Fibroblast of villous mesenchyme (primary cell): ENCODE results near the gene NME9. TPM values are rescaled to one million over a fixed set of nuclear protein-coding genes. Genes with fewer than 3 reads are reported as not detected.
"Not testable (repeated sequence)": the region's sequence is repeated elsewhere in the genome, so short reads cannot be mapped to it uniquely, and the experiment has no call there.

ENCODE experiments used
- DNase-seq: peaks from one replicate; pipeline ENCODE4 v3.0.0-alpha.2; 2010; ENCODE audit warnings: low read depth
- H3K4me3 ChIP-seq: 2 replicates; pipeline ENCODE4 v1.5.1; 2011; ENCODE audit warnings: low read depth, mild to moderate bottlenecking, low read length
- CTCF ChIP-seq: IDR thresholded peaks from 2 replicates; pipeline ENCODE4 v1.5.1; 2012; ENCODE audit warnings: low read depth, mild to moderate bottlenecking, low read length; ENCODE audit not compliant: insufficient read depth
- total RNA-seq: library from RNA; depleted of rRNA; stranded (reverse); fragments of >200 nt; gene quantifications from 2 replicates; pipeline ENCODE4 v1.2.3, GENCODE V29; 2012

NME9 gene
- under 0.01 TPM in 1 of 2 replicates, not detected in the other for total RNA-seq

- TF ChIP-seq CTCF, result peak; percentile 61
- H3K4me3 ChIP-seq, result peak within 1 kb of the TSS; percentile 71
- DNase-seq, result peak; percentile 73
Measured at GRCh38 chr3:138329127-138329983, at the start of gene NME9. TSS of gene NME9 (minus strand) at chr3:138329851. CDS start at chr3:138329335, 516 bp downstream.

- H3K4me3 ChIP-seq, result no peak overlapping the region
- DNase-seq, result no peak
- TF ChIP-seq CTCF, result no peak
Measured at GRCh38 chr3:138378990-138379389, 49.3 kb upstream of the NME9 start.

GRCh38 chr3:138378331-138378730 lies 48.7 kb upstream of the NME9 start:
- no peak for TF ChIP-seq CTCF
- no peak overlapping the region for H3K4me3 ChIP-seq
- no peak for DNase-seq

GRCh38 chr3:138377804-138378203 lies 48.2 kb upstream of the NME9 start:
- no peak overlapping the region for H3K4me3 ChIP-seq
- no peak for TF ChIP-seq CTCF
- DNase-seq, result no peak

- DNase-seq, H3K4me3 ChIP-seq: not testable (repeated sequence)
Measured at GRCh38 chr3:138377212-138377611, 47.6 kb upstream of the NME9 start.

GRCh38 chr3:138376663-138377062 lies 47.0 kb upstream of the NME9 start:
- TF ChIP-seq CTCF, result no peak
- no peak for DNase-seq
- no peak overlapping the region for H3K4me3 ChIP-seq

- TF ChIP-seq CTCF, result no peak
- H3K4me3 ChIP-seq, result no peak overlapping the region
- peak; percentile 72 for DNase-seq
Measured at GRCh38 chr3:138375447-138375846, 45.8 kb upstream of the NME9 start.
